ENCODE data around the gene SCN4A. TPM values are rescaled to one million over a fixed set of nuclear protein-coding genes. Genes with fewer than 3 reads are reported as not detected.
A peak's percentile ranks its signal among the peaks of the same experiment; 100 is the strongest.

The SCN4A gene
- total and polyA plus RNA-seq, 2 of the 13 experiments (the other 11 are each of a cell fraction or from before 2014, with no cell fraction given): 0.02 to 0.03 TPM

GRCh38 chr17:63946440-63947363 lies 26.0 kb downstream of the SCN4A start (continued):
- TF ChIP-seq ZBTB4 (CRISPR knock-in tag; IDR thresholded peaks at IDR 0.05; ENCODE audit: borderline replicate concordance) (no peak), TBX2 (CRISPR knock-in tag; IDR thresholded peaks at IDR 0.05; ENCODE audit: borderline replicate concordance) (no peak; the same call in 1 of the 2 replicates), SP4 (CRISPR knock-in tag; IDR thresholded peaks at IDR 0.05) (0 out of 2 replicates have a peak, but pooled peaks have one; percentile 31), ZNF800 (CRISPR knock-in tag; IDR thresholded peaks at IDR 0.05) (no peak), CERS6 (CRISPR knock-in tag; IDR thresholded peaks at IDR 0.05) (no peak), ZNF790 (CRISPR knock-in tag; IDR thresholded peaks at IDR 0.05; ENCODE audit: borderline replicate concordance) (no peak), NFKBIZ (CRISPR knock-in tag; IDR thresholded peaks at IDR 0.05) (no peak), NFYC (CRISPR knock-in tag; IDR thresholded peaks at IDR 0.05) (no peak), ZNF280D (CRISPR knock-in tag; IDR thresholded peaks at IDR 0.05) (0 out of 2 replicates have a peak, but pooled peaks have one; percentile 71), PHF8 (CRISPR knock-in tag; IDR thresholded peaks at IDR 0.05) (no peak), ELF4 (CRISPR knock-in tag; IDR thresholded peaks at IDR 0.05; ENCODE audit: borderline replicate concordance) (no peak), SP5 (CRISPR knock-in tag; IDR thresholded peaks at IDR 0.05; ENCODE audit: borderline replicate concordance, low read depth) (no peak), ZNF253 (CRISPR knock-in tag; IDR thresholded peaks at IDR 0.05; ENCODE audit: borderline replicate concordance) (no peak), ZNF451 (CRISPR knock-in tag; IDR thresholded peaks at IDR 0.05) (no peak; the same call in 1 of the 2 replicates), CCAR2 (optimal IDR thresholded peaks at IDR 0.05; ENCODE audit: low read depth, low read length) (no peak)
- TF ChIP-seq, protein P1, sequence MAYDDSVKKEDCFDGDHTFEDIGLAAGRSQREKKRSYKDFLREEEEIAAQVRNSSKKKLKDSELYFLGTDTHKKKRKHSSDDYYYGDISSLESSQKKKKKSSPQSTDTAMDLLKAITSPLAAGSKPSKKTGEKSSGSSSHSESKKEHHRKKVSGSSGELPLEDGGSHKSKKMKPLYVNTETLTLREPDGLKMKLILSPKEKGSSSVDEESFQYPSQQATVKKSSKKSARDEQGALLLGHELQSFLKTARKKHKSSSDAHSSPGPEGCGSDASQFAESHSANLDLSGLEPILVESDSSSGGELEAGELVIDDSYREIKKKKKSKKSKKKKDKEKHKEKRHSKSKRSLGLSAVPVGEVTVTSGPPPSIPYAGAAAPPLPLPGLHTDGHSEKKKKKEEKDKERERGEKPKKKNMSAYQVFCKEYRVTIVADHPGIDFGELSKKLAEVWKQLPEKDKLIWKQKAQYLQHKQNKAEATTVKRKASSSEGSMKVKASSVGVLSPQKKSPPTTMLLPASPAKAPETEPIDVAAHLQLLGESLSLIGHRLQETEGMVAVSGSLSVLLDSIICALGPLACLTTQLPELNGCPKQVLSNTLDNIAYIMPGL (CRISPR knock-in tag; IDR thresholded peaks at IDR 0.05; ENCODE audit: borderline replicate concordance in 1 of 2, low read depth in 1 of 2): peak; percentile 67 to 83; a peak in 3 of 4 replicates

Data from HepG2 (cell line).